WTC11 (cell line): ENCODE data around the gene STK32C. TPM values are rescaled to one million over a fixed set of nuclear protein-coding genes. Genes with fewer than 3 reads are reported as not detected.

Source experiments
- ATAC-seq: fragments of 200-7000 bp; cut with Tn5 transposase; 2 replicates; pipeline ENCODE4 v1.10.0; 2021; ENCODE audit warnings: mild to moderate bottlenecking, moderate library complexity
- CTCF ChIA-PET: fragments of 300-600 bp; sonication (Branson Sonifier 250); formaldehyde crosslinking; loops from one replicate; lab custom pipeline; 2021; ENCODE audit warnings: antibody characterized with exemption; lab: Charles Lee
- POLR2A ChIA-PET: fragments of 350-600 bp; sonication (Branson Sonifier 250); formaldehyde crosslinking; loops from one replicate; lab custom pipeline; 2021; ENCODE audit warnings: antibody characterized with exemption; lab: Charles Lee
- DNase-seq: peaks from one replicate; pipeline ENCODE4 v3.0.0; 2021; ENCODE audit warnings: low spot score
- H3K27ac Mint-ChIP-seq: 2 replicates; pipeline ENCODE4 v1.8.0; 2021; ENCODE audit warnings: mixed read lengths
- H3K27me3 Mint-ChIP-seq: 2 replicates; pipeline ENCODE4 v1.8.0; 2021; ENCODE audit warnings: low read depth, mild to moderate bottlenecking, moderate library complexity, mixed read lengths
- H3K36me3 Mint-ChIP-seq: 2 replicates; pipeline ENCODE4 v1.8.0; 2021; ENCODE audit warnings: mixed read lengths
- H3K4me1 Mint-ChIP-seq: 2 replicates; pipeline ENCODE4 v1.8.0; 2022; ENCODE audit warnings: mixed read lengths
- H3K4me3 Mint-ChIP-seq: 2 replicates; pipeline ENCODE4 v1.8.0; 2021; ENCODE audit warnings: mild to moderate bottlenecking, moderate library complexity, mixed read lengths
- H3K9me3 Mint-ChIP-seq: 2 replicates; pipeline ENCODE4 v1.8.0; 2021; ENCODE audit warnings: mixed read lengths
- CBFB ChIP-seq: sonication (generic); formaldehyde crosslinking; IDR thresholded peaks from 2 replicates; pipeline ENCODE4 v1.8.1; 2022; ENCODE audit warnings: mild to moderate bottlenecking, low read depth, missing genetic modification reagents
- SMAD3 ChIP-seq: sonication (generic); formaldehyde crosslinking; IDR thresholded peaks from 2 replicates; pipeline ENCODE4 v1.8.0; 2022; ENCODE audit warnings: missing genetic modification reagents, mild to moderate bottlenecking, borderline replicate concordance
- TCF7 ChIP-seq: sonication (generic); formaldehyde crosslinking; IDR thresholded peaks from 2 replicates; pipeline ENCODE4 v1.8.0; 2022; ENCODE audit warnings: mild to moderate bottlenecking, low read depth, missing genetic modification reagents, moderate library complexity
- TEAD4 ChIP-seq: sonication (generic); formaldehyde crosslinking; IDR thresholded peaks from 2 replicates; pipeline ENCODE4 v1.8.0; 2022; ENCODE audit warnings: mild to moderate bottlenecking, missing genetic modification reagents
- total RNA-seq: library from RNA; stranded (reverse); gene quantifications from 3 replicates; pipeline ENCODE4 v1.2.3, GENCODE V29; 2021
- TF ChIP-seq, protein P1 (sequence below): sonication (generic); formaldehyde crosslinking; IDR thresholded peaks from 2 replicates; pipeline ENCODE4 v1.8.1; 2022; ENCODE audit warnings: low read depth, mild to moderate bottlenecking, moderate library complexity, missing genetic modification reagents, borderline replicate concordance
- TF ChIP-seq, protein P2 (sequence below): sonication (generic); formaldehyde crosslinking; IDR thresholded peaks from 2 replicates; pipeline ENCODE4 v1.8.1; 2023; ENCODE audit warnings: mild to moderate bottlenecking, missing genetic modification reagents
- TF ChIP-seq, protein P3 (sequence below): sonication (generic); formaldehyde crosslinking; conservative IDR thresholded peaks from 2 replicates; pipeline ENCODE4 v1.8.1; 2023; ENCODE audit warnings: mild to moderate bottlenecking, low read depth, missing genetic modification reagents, moderate library complexity
- TF ChIP-seq, protein P4 (sequence below): sonication (generic); formaldehyde crosslinking; IDR thresholded peaks from 2 replicates; pipeline ENCODE4 v1.8.1; 2023; ENCODE audit warnings: mild to moderate bottlenecking, missing genetic modification reagents, borderline replicate concordance

STK32C gene
- total RNA-seq, 1 experiment from 2014 or later, result 20.7 TPM

DNA sequence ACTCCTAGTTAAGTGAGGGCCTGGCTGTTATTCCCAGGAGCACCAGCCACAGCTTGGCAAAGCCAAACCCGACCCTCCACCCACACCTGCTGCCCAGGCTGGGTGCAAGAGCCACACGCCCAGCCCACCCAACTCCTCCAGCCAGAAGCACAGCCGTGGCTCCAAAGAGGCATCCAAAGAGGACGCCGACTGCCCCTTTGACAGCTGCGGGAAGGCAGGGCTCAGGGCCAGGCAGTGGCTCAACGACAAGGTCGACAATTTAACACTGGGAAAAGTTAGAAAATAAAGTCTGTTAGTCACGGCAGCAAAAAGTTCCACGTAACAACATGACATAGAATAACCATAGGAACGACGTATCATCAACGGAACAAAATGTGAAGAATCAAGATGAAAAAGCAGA, 66.7 kb downstream of the STK32C start:
- no peaks in the 10 kb centered on the region for H3K36me3 Mint-ChIP-seq
- no peaks in the 10 kb centered on the region for H3K4me1 Mint-ChIP-seq
- no peaks in the 10 kb centered on the region for H3K27me3 Mint-ChIP-seq
- ChIA-PET CTCF (interaction anchor here (1.5 kb wide), 1 partner anchor 120 kb away, joined by 4 read pairs; no protein-coding TSS in a partner anchor), POLR2A (no interaction called here)
- DNase-seq (no peak), ATAC-seq (no peak)
- TF ChIP-seq, protein P1, sequence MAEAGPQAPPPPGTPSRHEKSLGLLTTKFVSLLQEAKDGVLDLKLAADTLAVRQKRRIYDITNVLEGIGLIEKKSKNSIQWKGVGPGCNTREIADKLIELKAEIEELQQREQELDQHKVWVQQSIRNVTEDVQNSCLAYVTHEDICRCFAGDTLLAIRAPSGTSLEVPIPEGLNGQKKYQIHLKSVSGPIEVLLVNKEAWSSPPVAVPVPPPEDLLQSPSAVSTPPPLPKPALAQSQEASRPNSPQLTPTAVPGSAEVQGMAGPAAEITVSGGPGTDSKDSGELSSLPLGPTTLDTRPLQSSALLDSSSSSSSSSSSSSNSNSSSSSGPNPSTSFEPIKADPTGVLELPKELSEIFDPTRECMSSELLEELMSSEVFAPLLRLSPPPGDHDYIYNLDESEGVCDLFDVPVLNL (CRISPR knock-in tag), result no peak
- TF ChIP-seq, protein P2, sequence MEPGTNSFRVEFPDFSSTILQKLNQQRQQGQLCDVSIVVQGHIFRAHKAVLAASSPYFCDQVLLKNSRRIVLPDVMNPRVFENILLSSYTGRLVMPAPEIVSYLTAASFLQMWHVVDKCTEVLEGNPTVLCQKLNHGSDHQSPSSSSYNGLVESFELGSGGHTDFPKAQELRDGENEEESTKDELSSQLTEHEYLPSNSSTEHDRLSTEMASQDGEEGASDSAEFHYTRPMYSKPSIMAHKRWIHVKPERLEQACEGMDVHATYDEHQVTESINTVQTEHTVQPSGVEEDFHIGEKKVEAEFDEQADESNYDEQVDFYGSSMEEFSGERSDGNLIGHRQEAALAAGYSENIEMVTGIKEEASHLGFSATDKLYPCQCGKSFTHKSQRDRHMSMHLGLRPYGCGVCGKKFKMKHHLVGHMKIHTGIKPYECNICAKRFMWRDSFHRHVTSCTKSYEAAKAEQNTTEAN, result no peak
- TF ChIP-seq CBFB (CRISPR knock-in tag) (no peak), TCF7 (CRISPR knock-in tag) (no peak), SMAD3 (CRISPR knock-in tag) (no peak), TEAD4 (no peak)
- no peak overlapping the region for H3K4me3 Mint-ChIP-seq
- no peaks in the 10 kb centered on the region for H3K9me3 Mint-ChIP-seq
- H3K27ac Mint-ChIP-seq, result peak overlapping the region; percentile 86; the same call in 1 of the 2 replicates

DNA sequence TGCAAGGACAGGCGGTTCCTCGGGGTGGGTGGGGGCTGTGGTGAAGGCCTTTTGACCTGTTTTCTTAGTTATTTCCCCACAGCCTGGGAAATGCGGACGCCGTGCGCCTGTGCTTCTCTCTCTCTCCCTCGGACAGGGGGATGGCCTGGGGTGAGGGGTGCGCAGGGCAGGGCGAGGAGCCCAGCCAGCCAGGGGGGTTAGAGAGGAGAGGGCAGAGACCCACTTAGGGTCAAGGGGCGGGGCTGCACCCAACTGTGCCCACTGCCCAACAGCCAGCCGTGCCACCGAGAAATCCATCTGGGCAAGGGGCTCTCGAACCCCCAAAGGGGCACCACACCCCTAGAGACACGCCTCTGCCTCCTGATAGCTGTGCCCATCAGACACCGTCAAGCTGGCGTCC, 67.2 kb downstream of the STK32C start:
- TF ChIP-seq, protein P3, sequence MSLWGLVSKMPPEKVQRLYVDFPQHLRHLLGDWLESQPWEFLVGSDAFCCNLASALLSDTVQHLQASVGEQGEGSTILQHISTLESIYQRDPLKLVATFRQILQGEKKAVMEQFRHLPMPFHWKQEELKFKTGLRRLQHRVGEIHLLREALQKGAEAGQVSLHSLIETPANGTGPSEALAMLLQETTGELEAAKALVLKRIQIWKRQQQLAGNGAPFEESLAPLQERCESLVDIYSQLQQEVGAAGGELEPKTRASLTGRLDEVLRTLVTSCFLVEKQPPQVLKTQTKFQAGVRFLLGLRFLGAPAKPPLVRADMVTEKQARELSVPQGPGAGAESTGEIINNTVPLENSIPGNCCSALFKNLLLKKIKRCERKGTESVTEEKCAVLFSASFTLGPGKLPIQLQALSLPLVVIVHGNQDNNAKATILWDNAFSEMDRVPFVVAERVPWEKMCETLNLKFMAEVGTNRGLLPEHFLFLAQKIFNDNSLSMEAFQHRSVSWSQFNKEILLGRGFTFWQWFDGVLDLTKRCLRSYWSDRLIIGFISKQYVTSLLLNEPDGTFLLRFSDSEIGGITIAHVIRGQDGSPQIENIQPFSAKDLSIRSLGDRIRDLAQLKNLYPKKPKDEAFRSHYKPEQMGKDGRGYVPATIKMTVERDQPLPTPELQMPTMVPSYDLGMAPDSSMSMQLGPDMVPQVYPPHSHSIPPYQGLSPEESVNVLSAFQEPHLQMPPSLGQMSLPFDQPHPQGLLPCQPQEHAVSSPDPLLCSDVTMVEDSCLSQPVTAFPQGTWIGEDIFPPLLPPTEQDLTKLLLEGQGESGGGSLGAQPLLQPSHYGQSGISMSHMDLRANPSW (CRISPR knock-in tag), result no peak
- ATAC-seq (no peak), DNase-seq (no peak)
- Mint-ChIP-seq H3K27ac (0 out of 2 replicates have a peak overlapping the region, but pooled peaks have one; percentile 36), H3K36me3 (no peaks in the 10 kb centered on the region), H3K4me3 (no peak overlapping the region), H3K27me3 (no peaks in the 10 kb centered on the region), H3K9me3 (no peaks in the 10 kb centered on the region), H3K4me1 (no peaks in the 10 kb centered on the region)
- CTCF ChIA-PET, result interaction anchor here (1.5 kb wide), 2 partner anchors 12 to 120 kb away, joined by 4 to 5 read pairs; no protein-coding TSS in a partner anchor
- POLR2A ChIA-PET, result no interaction called here

DNA sequence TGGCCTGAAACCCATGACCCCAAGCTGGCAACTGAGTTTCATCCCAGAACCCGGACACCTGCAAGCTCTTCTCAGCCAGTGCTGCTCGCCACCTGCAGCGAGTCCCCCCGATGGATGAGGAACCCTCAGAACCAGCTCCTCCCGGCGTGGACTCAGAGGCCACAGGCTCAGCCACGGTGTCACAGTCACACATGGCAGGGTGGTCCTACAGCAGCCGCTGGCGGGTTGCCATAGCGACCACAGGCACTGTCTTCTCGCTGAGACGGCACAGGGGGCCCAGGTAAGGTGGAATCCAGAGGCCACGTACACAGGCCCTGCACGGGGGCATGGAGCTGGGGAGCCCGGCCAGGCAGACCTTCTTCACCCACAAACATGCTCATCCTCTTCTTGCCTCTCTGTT, 67.6 kb downstream of the STK32C start:
- no peaks in the 10 kb centered on the region for H3K36me3 Mint-ChIP-seq
- H3K9me3 Mint-ChIP-seq, result no peaks in the 10 kb centered on the region
- H3K4me1 Mint-ChIP-seq, result no peaks in the 10 kb centered on the region
- ChIA-PET POLR2A (no interaction called here), CTCF (interaction anchor here (1.5 kb wide), 2 partner anchors 13 to 121 kb away, joined by 4 to 5 read pairs; no protein-coding TSS in a partner anchor)
- no peak overlapping the region for H3K4me3 Mint-ChIP-seq
- TF ChIP-seq, protein P4, sequence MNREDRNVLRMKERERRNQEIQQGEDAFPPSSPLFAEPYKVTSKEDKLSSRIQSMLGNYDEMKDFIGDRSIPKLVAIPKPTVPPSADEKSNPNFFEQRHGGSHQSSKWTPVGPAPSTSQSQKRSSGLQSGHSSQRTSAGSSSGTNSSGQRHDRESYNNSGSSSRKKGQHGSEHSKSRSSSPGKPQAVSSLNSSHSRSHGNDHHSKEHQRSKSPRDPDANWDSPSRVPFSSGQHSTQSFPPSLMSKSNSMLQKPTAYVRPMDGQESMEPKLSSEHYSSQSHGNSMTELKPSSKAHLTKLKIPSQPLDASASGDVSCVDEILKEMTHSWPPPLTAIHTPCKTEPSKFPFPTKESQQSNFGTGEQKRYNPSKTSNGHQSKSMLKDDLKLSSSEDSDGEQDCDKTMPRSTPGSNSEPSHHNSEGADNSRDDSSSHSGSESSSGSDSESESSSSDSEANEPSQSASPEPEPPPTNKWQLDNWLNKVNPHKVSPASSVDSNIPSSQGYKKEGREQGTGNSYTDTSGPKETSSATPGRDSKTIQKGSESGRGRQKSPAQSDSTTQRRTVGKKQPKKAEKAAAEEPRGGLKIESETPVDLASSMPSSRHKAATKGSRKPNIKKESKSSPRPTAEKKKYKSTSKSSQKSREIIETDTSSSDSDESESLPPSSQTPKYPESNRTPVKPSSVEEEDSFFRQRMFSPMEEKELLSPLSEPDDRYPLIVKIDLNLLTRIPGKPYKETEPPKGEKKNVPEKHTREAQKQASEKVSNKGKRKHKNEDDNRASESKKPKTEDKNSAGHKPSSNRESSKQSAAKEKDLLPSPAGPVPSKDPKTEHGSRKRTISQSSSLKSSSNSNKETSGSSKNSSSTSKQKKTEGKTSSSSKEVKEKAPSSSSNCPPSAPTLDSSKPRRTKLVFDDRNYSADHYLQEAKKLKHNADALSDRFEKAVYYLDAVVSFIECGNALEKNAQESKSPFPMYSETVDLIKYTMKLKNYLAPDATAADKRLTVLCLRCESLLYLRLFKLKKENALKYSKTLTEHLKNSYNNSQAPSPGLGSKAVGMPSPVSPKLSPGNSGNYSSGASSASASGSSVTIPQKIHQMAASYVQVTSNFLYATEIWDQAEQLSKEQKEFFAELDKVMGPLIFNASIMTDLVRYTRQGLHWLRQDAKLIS, result no peak
- H3K27me3 Mint-ChIP-seq, result no peaks in the 10 kb centered on the region
- ATAC-seq, result no peak
- DNase-seq, result no peak
- H3K27ac Mint-ChIP-seq, result no peak overlapping the region
